Measurements from ENCODE around the gene PTPN6. TPM values are rescaled to one million over a fixed set of nuclear protein-coding genes. Genes with fewer than 3 reads are reported as not detected.
A peak's percentile ranks its signal among the peaks of the same experiment; 100 is the strongest.

Gene PTPN6
- total RNA-seq, 2 experiments from 2014 or later = 283 to 367 TPM

- CTCF ChIA-PET = interaction anchor here (1.8 to 1.9 kb wide), 2 partner anchors 13 to 103 kb away, joined by 7 read pairs; partner anchors contain the start of gene LPCAT3
- peaks cover 14% of the 10 kb centered on the region for H3K36me3 Mint-ChIP-seq
- no peaks in the 10 kb centered on the region for H3K9me3 Mint-ChIP-seq (ENCODE audit: low read depth)
- H3K4me1 Mint-ChIP-seq = peaks cover 12% of the 10 kb centered on the region
- ATAC-seq (no peak), DNase-seq (no peak)
- H3K27me3 Mint-ChIP-seq = no peaks in the 10 kb centered on the region
- no peak overlapping the region for H3K27ac Mint-ChIP-seq
- no peak overlapping the region for H3K4me3 Mint-ChIP-seq
These were observed 53.7 kb downstream of the PTPN6 start for GRCh38 chr12:7004840-7005239.

- Mint-ChIP-seq H3K36me3 (peaks cover 18% of the 10 kb centered on the region), H3K4me3 (no peak overlapping the region), H3K27me3 (no peaks in the 10 kb centered on the region), H3K4me1 (peaks cover 12% of the 10 kb centered on the region), H3K9me3 (ENCODE audit: low read depth) (no peaks in the 10 kb centered on the region), H3K27ac (no peak overlapping the region)
- no peak for ATAC-seq
- CTCF ChIA-PET = interaction anchor here (1.8 to 1.9 kb wide), 2 partner anchors 13 to 102 kb away, joined by 7 read pairs; partner anchors contain the start of gene LPCAT3
- DNase-seq = no peak
These were observed 54.2 kb downstream of the PTPN6 start for GRCh38 chr12:7005311-7005710.

GRCh38 chr12:7006639-7007038 is 55.5 kb downstream of the PTPN6 start:
- CTCF ChIA-PET = no interaction called here
- Mint-ChIP-seq H3K36me3 (peaks cover 15% of the 10 kb centered on the region), H3K9me3 (ENCODE audit: low read depth) (no peaks in the 10 kb centered on the region), H3K27me3 (no peaks in the 10 kb centered on the region), H3K4me1 (peaks cover 12% of the 10 kb centered on the region), H3K27ac (no peak overlapping the region), H3K4me3 (no peak overlapping the region)
- no peak for DNase-seq
- ATAC-seq = no peak

GRCh38 chr12:7008864-7009263 is 57.7 kb downstream of the PTPN6 start:
- CTCF ChIA-PET = interaction anchor here (1.3 kb wide), 1 partner anchor 9 kb away, joined by 8 read pairs; the partner anchor contains the start of gene LPCAT3
- no peak for DNase-seq
- H3K27ac Mint-ChIP-seq = no peak overlapping the region
- H3K9me3 Mint-ChIP-seq (ENCODE audit: low read depth) = no peaks in the 10 kb centered on the region
- no peak for ATAC-seq
- H3K36me3 Mint-ChIP-seq = peaks cover 22% of the 10 kb centered on the region
- H3K4me3 Mint-ChIP-seq = no peak overlapping the region
- H3K4me1 Mint-ChIP-seq = peaks cover 12% of the 10 kb centered on the region
- no peaks in the 10 kb centered on the region for H3K27me3 Mint-ChIP-seq

GRCh38 chr12:7009512-7009911 is 58.4 kb downstream of the PTPN6 start:
- Mint-ChIP-seq H3K9me3 (ENCODE audit: low read depth) (no peaks in the 10 kb centered on the region), H3K4me3 (no peak overlapping the region), H3K4me1 (peaks cover 11% of the 10 kb centered on the region), H3K36me3 (peaks cover 24% of the 10 kb centered on the region), H3K27me3 (no peaks in the 10 kb centered on the region), H3K27ac (no peak overlapping the region)
- no peak for DNase-seq
- CTCF ChIA-PET = interaction anchor here (1.4 kb wide), 1 partner anchor 9 kb away, joined by 6 read pairs; the partner anchor contains the start of gene LPCAT3
- ATAC-seq = no peak

Small RNAs within 50 kb of the gene (microRNA-seq; reads per million reads assigned to microRNA genes)
- gene MIR141 (50.6 reads per million, percentile 56 among the genes with 10 or more reads in this experiment), gene MIR200C (458 reads per million, percentile 80 among the genes with 10 or more reads in this experiment)

Other genes with a start within 250 kb of the PTPN6 start
- gene COPS7A, start 227.3 kb upstream of the PTPN6 start, total RNA-seq = 10 to 100 TPM; 28.2 to 30.0 TPM
- gene MLF2, start 198.2 kb upstream of the PTPN6 start, total RNA-seq = 100 to 1,000 TPM; 102 to 113 TPM
- gene PTMS, start 185.0 kb upstream of the PTPN6 start, total RNA-seq = 100 to 1,000 TPM; 131 to 142 TPM
- gene LAG3, start 178.8 kb upstream of the PTPN6 start, total RNA-seq = 100 to 1,000 TPM; 320 to 420 TPM
- 1 to 10 TPM in 1 of 2 experiments, under 1 TPM in 1; 0.82 to 1.8 TPM for gene CD4, start 161.8 kb upstream of the PTPN6 start, total RNA-seq
- under 1 TPM in 1 of 2 experiments, not detected in 1; 0.82 TPM for gene GPR162, start 129.5 kb upstream of the PTPN6 start, total RNA-seq
- under 1 TPM; 0.23 to 0.99 TPM for gene P3H3, start 122.9 kb upstream of the PTPN6 start, total RNA-seq
- gene GNB3, start 110.4 kb upstream of the PTPN6 start, total RNA-seq = under 1 TPM in 1 of 2 experiments, not detected in 1; 0.12 TPM
- 100 to 1,000 TPM in 1 of 2 experiments, 10 to 100 TPM in 1; 89.1 to 125 TPM for gene CDCA3, start 100.1 kb upstream of the PTPN6 start, total RNA-seq
- gene USP5, start 99.2 kb upstream of the PTPN6 start, total RNA-seq = 100 to 1,000 TPM in 1 of 2 experiments, 10 to 100 TPM in 1; 98.8 to 129 TPM
- gene TPI1, start 83.8 kb upstream of the PTPN6 start, total RNA-seq = 1,000 to 10,000 TPM; 1,086 to 1,277 TPM
- 10 to 100 TPM; 10.5 to 14.4 TPM for gene SPSB2, start 78.1 kb upstream of the PTPN6 start, total RNA-seq
- gene LRRC23, start 46.5 kb upstream of the PTPN6 start, total RNA-seq = 1 to 10 TPM; 4.9 to 8.7 TPM
- gene ENO2, start 36.8 kb upstream of the PTPN6 start, total RNA-seq = 100 to 1,000 TPM; 106 to 171 TPM
- gene ATN1, start 23.4 kb upstream of the PTPN6 start, total RNA-seq = 10 to 100 TPM; 38.3 to 40.1 TPM
- gene RNU7-1, start 7.5 kb upstream of the PTPN6 start, total RNA-seq = not detected
- 100 to 1,000 TPM; 120 to 132 TPM for gene C12orf57, start 7.3 kb upstream of the PTPN6 start, total RNA-seq
- gene PHB2, start 19.3 kb downstream of the PTPN6 start, total RNA-seq = 100 to 1,000 TPM; 211 to 271 TPM
- gene EMG1, start 19.6 kb downstream of the PTPN6 start, total RNA-seq = 10 to 100 TPM; 59.9 to 69.5 TPM
- 10 to 100 TPM; 29.3 to 32.0 TPM for gene LPCAT3, start 67.1 kb downstream of the PTPN6 start, total RNA-seq
- gene C1S, start 109.4 kb downstream of the PTPN6 start, total RNA-seq = 1 to 10 TPM; 1.6 to 2.5 TPM
- 1 to 10 TPM; 4.0 to 5.3 TPM for gene C1R, start 141.1 kb downstream of the PTPN6 start, total RNA-seq
- gene C1RL, start 157.9 kb downstream of the PTPN6 start, total RNA-seq = 10 to 100 TPM; 21.8 to 27.4 TPM
- under 1 TPM; 0.87 to 0.91 TPM for gene RBP5, start 177.5 kb downstream of the PTPN6 start, total RNA-seq
- gene CLSTN3, start 179.0 kb downstream of the PTPN6 start, total RNA-seq = 100 to 1,000 TPM in 1 of 2 experiments, 10 to 100 TPM in 1; 71.9 to 109 TPM
- gene PEX5, start 238.3 kb downstream of the PTPN6 start, total RNA-seq = 10 to 100 TPM; 15.3 to 16.2 TPM